Measurements from ENCODE around the gene PER1.
"Not testable (repeated sequence)": the region's sequence is repeated elsewhere in the genome, so short reads cannot be mapped to it uniquely, and the experiment has no call there.

PER1 gene

DNA sequence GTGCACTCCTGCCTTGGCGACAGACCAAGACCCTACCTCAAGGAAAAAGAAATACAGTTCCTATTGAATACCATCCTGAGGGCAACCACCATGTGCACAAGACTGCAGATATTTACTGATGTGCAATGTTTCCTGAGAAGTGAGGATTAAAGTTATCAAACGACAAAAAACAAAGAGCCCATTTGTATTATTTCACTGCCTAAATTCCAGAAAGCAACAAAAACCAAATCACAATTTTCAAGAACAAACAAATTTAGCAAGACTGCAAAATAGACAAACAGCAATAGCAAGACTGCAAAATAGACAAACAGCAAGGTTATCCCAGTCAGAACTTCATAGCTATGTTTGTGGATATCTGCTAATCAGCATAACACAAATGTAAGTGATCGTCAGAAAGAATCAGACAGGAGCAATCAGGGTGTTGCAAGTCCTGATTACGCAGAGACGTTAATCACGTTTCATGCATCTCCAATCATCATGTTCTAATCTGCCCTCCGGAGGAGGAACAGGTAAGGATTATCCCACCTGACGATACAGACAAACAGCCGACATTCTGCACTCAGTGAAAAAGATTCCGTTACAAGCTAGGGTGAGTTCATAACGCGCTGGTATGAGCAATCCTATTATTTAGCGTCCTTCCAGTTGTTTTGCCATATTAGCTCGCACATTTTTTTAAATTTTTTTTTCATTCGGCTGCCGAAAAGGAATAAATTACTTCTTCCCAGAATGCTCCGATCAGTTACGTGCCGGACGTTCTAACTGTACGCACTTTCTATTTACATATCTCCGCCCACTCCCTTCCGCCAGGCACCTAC is 21.1 kb upstream of the PER1 start:
- Histone ChIP-seq H3K27me3 (ENCODE audit: insufficient read depth, low read depth, severe bottlenecking) (no peaks in the 10 kb centered on the region), H3K4me3 (ENCODE audit: low read depth, low read length) (peak overlapping the region; percentile 50), H3K27ac (peak overlapping the region; percentile 99), H3K9me3 (ENCODE audit: severe bottlenecking) (no peaks in the 10 kb centered on the region), H3K36me3 (no peaks in the 10 kb centered on the region)
- DNase-seq, result peak; percentile 84
- TF ChIP-seq, protein P1, sequence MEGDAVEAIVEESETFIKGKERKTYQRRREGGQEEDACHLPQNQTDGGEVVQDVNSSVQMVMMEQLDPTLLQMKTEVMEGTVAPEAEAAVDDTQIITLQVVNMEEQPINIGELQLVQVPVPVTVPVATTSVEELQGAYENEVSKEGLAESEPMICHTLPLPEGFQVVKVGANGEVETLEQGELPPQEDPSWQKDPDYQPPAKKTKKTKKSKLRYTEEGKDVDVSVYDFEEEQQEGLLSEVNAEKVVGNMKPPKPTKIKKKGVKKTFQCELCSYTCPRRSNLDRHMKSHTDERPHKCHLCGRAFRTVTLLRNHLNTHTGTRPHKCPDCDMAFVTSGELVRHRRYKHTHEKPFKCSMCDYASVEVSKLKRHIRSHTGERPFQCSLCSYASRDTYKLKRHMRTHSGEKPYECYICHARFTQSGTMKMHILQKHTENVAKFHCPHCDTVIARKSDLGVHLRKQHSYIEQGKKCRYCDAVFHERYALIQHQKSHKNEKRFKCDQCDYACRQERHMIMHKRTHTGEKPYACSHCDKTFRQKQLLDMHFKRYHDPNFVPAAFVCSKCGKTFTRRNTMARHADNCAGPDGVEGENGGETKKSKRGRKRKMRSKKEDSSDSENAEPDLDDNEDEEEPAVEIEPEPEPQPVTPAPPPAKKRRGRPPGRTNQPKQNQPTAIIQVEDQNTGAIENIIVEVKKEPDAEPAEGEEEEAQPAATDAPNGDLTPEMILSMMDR (IDR thresholded peaks at IDR 0.05; ENCODE audit: low read depth, low read length), result no peak

DNA sequence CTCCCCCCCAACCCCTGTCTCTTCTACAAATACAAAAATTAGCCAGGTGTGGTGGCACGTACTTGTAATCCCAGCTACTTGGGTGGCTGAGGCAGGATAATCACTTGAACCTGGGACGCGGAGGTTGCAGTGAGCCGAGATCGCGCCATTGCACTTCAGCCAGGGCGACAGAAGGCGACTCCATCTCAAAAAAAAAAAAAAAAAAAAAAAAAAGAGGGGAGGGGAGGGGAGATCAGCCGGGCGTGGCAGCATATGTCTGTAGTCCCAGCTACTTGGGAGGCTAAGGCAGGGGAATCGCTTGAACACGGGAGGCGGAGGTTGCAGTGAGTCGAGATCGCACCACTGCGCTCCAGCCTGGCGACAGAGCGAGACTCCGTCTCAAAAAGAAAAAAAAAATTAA is 18.0 kb upstream of the PER1 start:
- not testable (repeated sequence) for H3K36me3 ChIP-seq; H3K9me3 ChIP-seq (ENCODE audit: severe bottlenecking); H3K27me3 ChIP-seq (ENCODE audit: insufficient read depth, low read depth, severe bottlenecking)
- peak overlapping the region; percentile 66 for H3K27ac ChIP-seq
- peak overlapping the region; percentile 51 for H3K4me3 ChIP-seq (ENCODE audit: low read depth, low read length)
- peak; percentile 80 for DNase-seq

DNA sequence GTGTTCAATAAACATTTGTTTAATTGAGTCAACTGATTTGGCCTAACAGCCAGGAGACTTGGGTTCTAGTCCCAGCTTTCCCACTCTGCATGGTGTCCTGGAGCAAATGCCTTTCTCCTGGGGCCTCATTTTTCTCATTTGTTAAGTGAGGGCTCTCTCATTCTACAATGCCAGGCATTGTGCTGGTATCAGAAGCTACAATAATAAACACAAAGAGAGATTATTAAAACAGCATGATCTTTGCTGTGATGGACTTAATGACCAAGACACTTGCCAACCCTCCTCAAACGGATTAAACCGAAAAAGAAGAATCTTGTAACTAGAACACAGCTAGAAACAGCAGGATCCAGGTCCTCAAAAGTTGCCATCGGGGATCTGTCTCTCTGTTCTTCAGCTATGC is 15.3 kb upstream of the PER1 start:
- H3K27ac ChIP-seq, result no peak overlapping the region
- TF ChIP-seq, protein P1 (IDR thresholded peaks at IDR 0.05; ENCODE audit: low read depth, low read length), result no peak
- H3K36me3 ChIP-seq, result peaks cover 1% of the 10 kb centered on the region; the same call in 1 of the 2 replicates
- H3K9me3 ChIP-seq (ENCODE audit: severe bottlenecking), result no peaks in the 10 kb centered on the region
- H3K27me3 ChIP-seq (ENCODE audit: insufficient read depth, low read depth, severe bottlenecking), result no peaks in the 10 kb centered on the region
- DNase-seq, result no peak
- no peak overlapping the region for H3K4me3 ChIP-seq (ENCODE audit: low read depth, low read length)

DNA sequence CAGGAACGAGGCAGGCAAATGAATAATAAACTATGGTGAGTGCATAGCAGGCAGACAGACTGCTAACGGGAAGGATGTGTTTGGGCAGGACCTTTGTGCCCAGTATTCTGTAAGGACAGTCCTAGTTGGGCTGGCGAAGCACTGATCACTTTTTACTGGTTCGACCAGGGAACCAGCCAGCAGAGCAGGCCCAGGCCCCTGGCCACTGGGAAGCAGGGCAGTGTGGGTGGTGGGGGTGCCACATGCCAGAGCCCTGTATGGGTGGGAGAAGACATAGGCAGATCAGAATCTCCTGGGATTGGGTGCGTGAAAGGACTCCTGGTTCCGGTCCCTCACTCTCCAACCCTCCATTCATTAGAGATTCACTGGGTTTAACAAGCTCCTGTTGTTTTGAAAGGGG is 14.5 kb upstream of the PER1 start:
- no peak overlapping the region for H3K4me3 ChIP-seq (ENCODE audit: low read depth, low read length)
- H3K9me3 ChIP-seq (ENCODE audit: severe bottlenecking), result no peaks in the 10 kb centered on the region
- H3K27ac ChIP-seq, result no peak overlapping the region
- H3K36me3 ChIP-seq, result peaks cover 7% of the 10 kb centered on the region
- DNase-seq, result no peak
- TF ChIP-seq, protein P1 (IDR thresholded peaks at IDR 0.05; ENCODE audit: low read depth, low read length), result no peak
- no peaks in the 10 kb centered on the region for H3K27me3 ChIP-seq (ENCODE audit: insufficient read depth, low read depth, severe bottlenecking)

DNA sequence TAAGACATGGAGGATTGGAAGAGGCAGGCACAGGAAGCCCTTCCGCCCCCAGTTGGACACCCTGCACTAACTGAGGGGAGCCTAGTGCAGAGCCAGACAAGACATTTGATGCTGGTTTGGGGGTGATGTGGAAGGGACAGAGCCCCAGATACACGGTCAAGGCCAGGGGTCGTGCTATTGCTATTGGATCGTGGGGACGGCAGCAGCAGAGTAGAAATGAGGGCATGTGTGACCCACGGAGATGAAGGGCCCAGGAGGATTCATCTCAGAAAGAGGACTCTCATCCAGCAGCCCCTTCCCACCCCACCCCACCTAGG is 12.6 kb upstream of the PER1 start:
- H3K27ac ChIP-seq, result peak overlapping the region; percentile 98
- TF ChIP-seq, protein P1 (IDR thresholded peaks at IDR 0.05; ENCODE audit: low read depth, low read length), result no peak

DNA sequence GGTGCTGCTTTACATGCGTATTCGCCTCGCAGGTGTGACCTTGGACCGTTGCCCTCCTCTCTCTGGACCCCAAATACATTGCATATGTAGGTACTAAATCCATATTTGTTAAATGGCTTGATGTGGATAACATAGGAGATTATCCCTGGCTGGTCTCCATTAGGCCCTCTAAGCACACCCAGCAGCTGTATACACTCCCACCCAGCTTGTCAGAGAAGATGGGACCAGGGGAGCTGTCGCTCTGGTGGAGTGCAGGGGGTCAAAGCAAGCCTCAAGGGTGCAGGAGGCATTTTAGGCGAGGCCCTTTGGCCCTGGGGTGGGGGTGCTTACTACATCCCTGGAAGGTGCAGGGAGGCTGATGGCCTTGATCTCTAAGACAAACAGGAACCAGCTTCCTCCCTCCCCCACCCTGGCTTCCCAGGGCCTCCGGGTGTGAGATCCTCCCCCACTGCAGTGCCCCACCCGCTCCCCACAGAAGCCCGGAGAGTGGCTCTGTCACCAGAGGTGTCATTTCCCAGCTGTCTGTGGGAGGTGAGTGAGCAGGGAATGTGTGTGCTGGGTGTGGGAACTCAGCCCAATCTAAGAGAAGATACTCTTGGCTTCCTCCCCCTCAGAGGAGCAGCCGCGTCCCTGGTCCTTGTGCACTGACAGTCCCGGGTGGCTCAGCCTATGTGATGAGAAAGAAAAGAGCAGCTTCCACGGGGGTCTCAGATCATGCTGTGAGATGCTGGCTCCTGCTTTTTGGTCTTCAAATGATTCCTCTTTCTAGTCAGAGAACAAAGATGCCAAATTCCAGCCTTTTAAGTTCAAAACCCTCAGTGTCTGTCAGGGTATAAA is 12.0 kb upstream of the PER1 start:
- Histone ChIP-seq H3K27me3 (ENCODE audit: insufficient read depth, low read depth, severe bottlenecking) (no peaks in the 10 kb centered on the region), H3K36me3 (peaks cover 27% of the 10 kb centered on the region), H3K27ac (peak overlapping the region; percentile 98), H3K4me3 (ENCODE audit: low read depth, low read length) (peak overlapping the region; percentile 82), H3K9me3 (ENCODE audit: severe bottlenecking) (no peaks in the 10 kb centered on the region)
- TF ChIP-seq, protein P1 (IDR thresholded peaks at IDR 0.05; ENCODE audit: low read depth, low read length), result no peak
- DNase-seq, result peak; percentile 88

More for the DNA sequence above, 12.6 kb upstream of the PER1 start:
- H3K4me3 ChIP-seq (ENCODE audit: low read depth, low read length), result peak overlapping the region; percentile 82
- no peaks in the 10 kb centered on the region for H3K9me3 ChIP-seq (ENCODE audit: severe bottlenecking)
- DNase-seq, result no peak
- peaks cover 21% of the 10 kb centered on the region for H3K36me3 ChIP-seq
- H3K27me3 ChIP-seq (ENCODE audit: insufficient read depth, low read depth, severe bottlenecking), result no peaks in the 10 kb centered on the region

Measured in WERI-Rb-1 (cell line).